K562 (cell line): ENCODE data around the gene SEPHS1. TPM values are rescaled to one million over a fixed set of nuclear protein-coding genes. Genes with fewer than 3 reads are reported as not detected.
A peak's percentile ranks its signal among the peaks of the same experiment; 100 is the strongest.

ENCODE experiments used
- ARID3A ChIP-seq: IDR thresholded peaks from 2 replicates; pipeline ENCODE4 v1.6.1; 2012; ENCODE audit warnings: low read depth, low read length, improper control_type of control experiment, borderline replicate concordance
- CCAR2 ChIP-seq: fragments of 200-400 bp; formaldehyde crosslinking; IDR thresholded peaks from 2 replicates; pipeline ENCODE4 v1.6.1; 2017; ENCODE audit warnings: mild to moderate bottlenecking, low read depth, low read length
- CHD2 ChIP-seq: IDR thresholded peaks from 2 replicates; pipeline ENCODE4 v1.6.1; 2011; ENCODE audit warnings: low read depth, low read length
- CREBBP ChIP-seq: IDR thresholded peaks from one replicate; pipeline ENCODE4 v1.6.1; 2012; ENCODE audit warnings: low read depth, mild to moderate bottlenecking, control low read depth, inconsistent platforms, low read length
- CXXC5 ChIP-seq: fragments of 250-450 bp; sonication (Bioruptor Pico); IDR thresholded peaks from 2 replicates; pipeline ENCODE4 v1.8.0; 2022; ENCODE audit warnings: inconsistent platforms, mild to moderate bottlenecking, moderate library complexity
- ETV6 ChIP-seq, 3 experiments: fragments of 150-350 bp in 1 of 3; sonication (generic) in 1 of 3; formaldehyde crosslinking in 1 of 3; IDR thresholded peaks; 2 replicates each; pipeline versions ENCODE4 v1.6.1 to v1.8.0; 2014 to 2022; ENCODE audit warnings: borderline replicate concordance in 2 of 3, low read depth in 2 of 3, antibody characterized with exemption in 1 of 3, low read length in 1 of 3, mild to moderate bottlenecking in 1 of 3, missing genetic modification reagents in 1 of 3
- EZH2 ChIP-seq: IDR thresholded peaks from 2 replicates; pipeline ENCODE4 v1.6.1; 2012; ENCODE audit warnings: low read depth, mild to moderate bottlenecking, inconsistent platforms, low read length, borderline replicate concordance
- LCOR ChIP-seq: sonication (generic); formaldehyde crosslinking; IDR thresholded peaks from 2 replicates; pipeline ENCODE4 v1.8.0; 2022; ENCODE audit warnings: mild to moderate bottlenecking, missing genetic modification reagents
- MAZ ChIP-seq, 2 experiments: fragments of 450-650 bp in 1 of 2; sonication (generic) in 1 of 2; formaldehyde crosslinking; IDR thresholded peaks in 1 of 2; conservative IDR thresholded peaks in 1 of 2; 2 replicates each; pipeline versions ENCODE4 v1.4.0 to v1.5.0; 2020; ENCODE audit warnings: mild to moderate bottlenecking in 1 of 2, missing genetic modification reagents in 1 of 2
- MCM2 ChIP-seq: fragments of 450-650 bp; IDR thresholded peaks from 2 replicates; pipeline ENCODE4 v1.6.1; 2017; ENCODE audit warnings: low read depth, mild to moderate bottlenecking
- NR4A1 ChIP-seq, 2 experiments: fragments of 250-450 bp in 1 of 2; fragments of 450-650 bp in 1 of 2; sonication (Bioruptor Pico) in 1 of 2; IDR thresholded peaks; 2 replicates each; pipeline versions ENCODE4 v1.4.0 to v1.6.1; 2016 to 2020; ENCODE audit warnings: mild to moderate bottlenecking in 2 of 2, missing compliant biosample characterization in 1 of 2, missing genetic modification characterization in 1 of 2, moderate library complexity in 1 of 2
- PATZ1 ChIP-seq: fragments of 250-450 bp; sonication (Bioruptor Pico); IDR thresholded peaks from 2 replicates; pipeline ENCODE4 v1.5.0; 2020; ENCODE audit warnings: mild to moderate bottlenecking, borderline replicate concordance
- PCBP2 ChIP-seq: fragments of 200-400 bp; formaldehyde crosslinking; IDR thresholded peaks from 2 replicates; pipeline ENCODE4 v1.6.1; 2018; ENCODE audit warnings: low read length, low read depth, mild to moderate bottlenecking, moderate library complexity; ENCODE audit not compliant: poor library complexity, severe bottlenecking
- RREB1 ChIP-seq: fragments of 250-450 bp; sonication (Bioruptor Pico); IDR thresholded peaks from 2 replicates; pipeline ENCODE4 v1.4.0; 2020
- SRSF9 ChIP-seq: fragments of 200-400 bp; formaldehyde crosslinking; IDR thresholded peaks from 2 replicates; pipeline ENCODE4 v1.6.1; 2017; ENCODE audit warnings: low read depth, low read length, borderline replicate concordance
- ZNF239 ChIP-seq: fragments of 250-450 bp; sonication (Bioruptor Pico); IDR thresholded peaks from 2 replicates; pipeline ENCODE4 v1.4.0; 2020; ENCODE audit warnings: mild to moderate bottlenecking
- ZNF830 ChIP-seq: fragments of 250-450 bp; sonication (Bioruptor Pico); IDR thresholded peaks from 2 replicates; pipeline ENCODE4 v1.5.0; 2021; ENCODE audit warnings: mild to moderate bottlenecking
- polyA plus RNA-seq, 8 experiments: library from polyadenylated mRNA; depleted of rRNA in 4 of 8; stranded (reverse) in 5 of 8; unstranded in 3 of 8; fragments of >200 nt; fragmentation: Nextera tagmentation in 2 of 8; fragmentation: Illumina TruSeq in 1 of 8; extraction: Ambion mirVana in 2 of 8; extraction: Trizol in 1 of 8; gene quantifications; 2 replicates each; pipeline versions ENCODE4 v1.2.1 to v1.2.3, GENCODE V29; 2011 to 2014; ENCODE audit warnings: inconsistent platforms in 1 of 8, missing spikeins in 1 of 8
- total RNA-seq, 7 experiments: library from RNA; depleted of rRNA in 6 of 7; stranded (reverse); fragments of >200 nt in 6 of 7; fragmentation: Illumina TruSeq in 2 of 7; extraction: Trizol in 2 of 7; gene quantifications; 2 replicates each; pipeline versions ENCODE4 v1.2.1 to v1.2.3, GENCODE V29; 2011 to 2021; ENCODE audit warnings: low replicate concordance in 1 of 7

The SEPHS1 gene
- total and polyA plus RNA-seq, 9 of the 15 experiments (the other 6 are each of a cell fraction or from before 2014, with no cell fraction given) = 14.7 to 82.8 (median 41.8) TPM

- no peak for TF ChIP-seq EZH2
- no peak for TF ChIP-seq RREB1 (CRISPR knock-in tag)
- peak; percentile 80 for TF ChIP-seq CXXC5 (CRISPR knock-in tag)
- no peak for TF ChIP-seq PCBP2
- no peak for TF ChIP-seq SRSF9
- TF ChIP-seq ETV6 (IDR thresholded peaks at IDR 0.05; ENCODE audit: borderline replicate concordance in 1 of 2, low read depth in 2 of 2, low read length in 1 of 2) = no peak
- no peak for TF ChIP-seq ETV6 (CRISPR knock-in tag; IDR thresholded peaks at IDR 0.05; ENCODE audit: borderline replicate concordance)
- peak in 1 of 2 experiments; percentile 65; a peak in 2 of 4 replicates for TF ChIP-seq MAZ (CRISPR knock-in tag; conservative IDR thresholded peaks at IDR 0.05 in 1 of 2, IDR thresholded peaks at IDR 0.05 in 1 of 2)
- TF ChIP-seq LCOR = no peak
- no peak for TF ChIP-seq NR4A1 (CRISPR knock-in tag; IDR thresholded peaks at IDR 0.05)
- no peak for TF ChIP-seq NR4A1 (tag; IDR thresholded peaks at IDR 0.05)
- no peak for TF ChIP-seq MCM2
- TF ChIP-seq CCAR2 = no peak
- TF ChIP-seq ARID3A = no peak
- no peak for TF ChIP-seq CREBBP
- no peak for TF ChIP-seq CHD2
- TF ChIP-seq PATZ1 = no peak
- no peak for TF ChIP-seq ZNF830 (CRISPR knock-in tag)
- no peak for TF ChIP-seq ZNF239 (CRISPR knock-in tag)
Measured at GRCh38 chr10:13347500-13348156, 465 bp downstream of the SEPHS1 start (continued).
